ENCODE data around the gene MT1HL1.

The MT1HL1 gene

DNA sequence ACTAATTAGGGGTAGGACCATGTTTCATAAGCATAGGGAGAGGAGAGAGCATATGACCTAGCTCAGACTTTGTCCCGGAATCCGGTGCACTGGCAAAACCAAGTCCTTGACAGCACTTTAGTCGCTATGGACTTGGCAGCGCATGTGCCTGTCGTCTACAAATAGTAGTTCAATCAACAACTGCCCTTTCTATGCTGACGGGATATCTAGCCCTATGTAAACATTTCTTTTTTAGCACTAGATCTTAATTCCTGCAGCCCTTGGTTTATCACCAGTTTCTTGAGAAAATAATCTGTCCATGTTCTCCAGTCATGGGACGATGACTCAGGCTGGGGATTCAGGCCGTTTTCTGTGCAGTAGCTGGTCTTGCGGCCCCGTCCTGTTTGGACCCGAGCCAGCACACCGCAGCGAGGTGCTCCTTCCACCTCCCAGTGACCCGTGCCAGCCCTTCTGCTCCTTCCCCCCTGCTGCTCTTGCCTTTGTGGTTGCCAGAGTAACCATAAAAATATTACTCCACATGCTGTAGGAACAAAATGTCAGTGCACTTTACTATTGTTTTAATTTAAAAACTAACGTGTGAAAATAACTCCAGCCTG is 8.6 kb upstream of the MT1HL1 start:
- no peak overlapping the region for H3K27ac ChIP-seq (replicated peaks)
- TF ChIP-seq, protein P1, sequence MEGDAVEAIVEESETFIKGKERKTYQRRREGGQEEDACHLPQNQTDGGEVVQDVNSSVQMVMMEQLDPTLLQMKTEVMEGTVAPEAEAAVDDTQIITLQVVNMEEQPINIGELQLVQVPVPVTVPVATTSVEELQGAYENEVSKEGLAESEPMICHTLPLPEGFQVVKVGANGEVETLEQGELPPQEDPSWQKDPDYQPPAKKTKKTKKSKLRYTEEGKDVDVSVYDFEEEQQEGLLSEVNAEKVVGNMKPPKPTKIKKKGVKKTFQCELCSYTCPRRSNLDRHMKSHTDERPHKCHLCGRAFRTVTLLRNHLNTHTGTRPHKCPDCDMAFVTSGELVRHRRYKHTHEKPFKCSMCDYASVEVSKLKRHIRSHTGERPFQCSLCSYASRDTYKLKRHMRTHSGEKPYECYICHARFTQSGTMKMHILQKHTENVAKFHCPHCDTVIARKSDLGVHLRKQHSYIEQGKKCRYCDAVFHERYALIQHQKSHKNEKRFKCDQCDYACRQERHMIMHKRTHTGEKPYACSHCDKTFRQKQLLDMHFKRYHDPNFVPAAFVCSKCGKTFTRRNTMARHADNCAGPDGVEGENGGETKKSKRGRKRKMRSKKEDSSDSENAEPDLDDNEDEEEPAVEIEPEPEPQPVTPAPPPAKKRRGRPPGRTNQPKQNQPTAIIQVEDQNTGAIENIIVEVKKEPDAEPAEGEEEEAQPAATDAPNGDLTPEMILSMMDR (IDR thresholded peaks at IDR 0.05; ENCODE audit: insufficient read depth, low read length): no peak
- TF ChIP-seq GABPA (IDR thresholded peaks at IDR 0.05; ENCODE audit: low read depth) (no peak), POLR2AphosphoS5 (IDR thresholded peaks at IDR 0.05; ENCODE audit: low read depth) (no peak), SPI1 (IDR thresholded peaks at IDR 0.05; ENCODE audit: borderline replicate concordance, low read depth) (no peak)
- TF ChIP-seq, protein P2, sequence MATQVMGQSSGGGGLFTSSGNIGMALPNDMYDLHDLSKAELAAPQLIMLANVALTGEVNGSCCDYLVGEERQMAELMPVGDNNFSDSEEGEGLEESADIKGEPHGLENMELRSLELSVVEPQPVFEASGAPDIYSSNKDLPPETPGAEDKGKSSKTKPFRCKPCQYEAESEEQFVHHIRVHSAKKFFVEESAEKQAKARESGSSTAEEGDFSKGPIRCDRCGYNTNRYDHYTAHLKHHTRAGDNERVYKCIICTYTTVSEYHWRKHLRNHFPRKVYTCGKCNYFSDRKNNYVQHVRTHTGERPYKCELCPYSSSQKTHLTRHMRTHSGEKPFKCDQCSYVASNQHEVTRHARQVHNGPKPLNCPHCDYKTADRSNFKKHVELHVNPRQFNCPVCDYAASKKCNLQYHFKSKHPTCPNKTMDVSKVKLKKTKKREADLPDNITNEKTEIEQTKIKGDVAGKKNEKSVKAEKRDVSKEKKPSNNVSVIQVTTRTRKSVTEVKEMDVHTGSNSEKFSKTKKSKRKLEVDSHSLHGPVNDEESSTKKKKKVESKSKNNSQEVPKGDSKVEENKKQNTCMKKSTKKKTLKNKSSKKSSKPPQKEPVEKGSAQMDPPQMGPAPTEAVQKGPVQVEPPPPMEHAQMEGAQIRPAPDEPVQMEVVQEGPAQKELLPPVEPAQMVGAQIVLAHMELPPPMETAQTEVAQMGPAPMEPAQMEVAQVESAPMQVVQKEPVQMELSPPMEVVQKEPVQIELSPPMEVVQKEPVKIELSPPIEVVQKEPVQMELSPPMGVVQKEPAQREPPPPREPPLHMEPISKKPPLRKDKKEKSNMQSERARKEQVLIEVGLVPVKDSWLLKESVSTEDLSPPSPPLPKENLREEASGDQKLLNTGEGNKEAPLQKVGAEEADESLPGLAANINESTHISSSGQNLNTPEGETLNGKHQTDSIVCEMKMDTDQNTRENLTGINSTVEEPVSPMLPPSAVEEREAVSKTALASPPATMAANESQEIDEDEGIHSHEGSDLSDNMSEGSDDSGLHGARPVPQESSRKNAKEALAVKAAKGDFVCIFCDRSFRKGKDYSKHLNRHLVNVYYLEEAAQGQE (IDR thresholded peaks at IDR 0.05; ENCODE audit: insufficient replicate concordance, low read depth): no peak
- no peaks in the 10 kb centered on the region for H3K27me3 ChIP-seq (ENCODE audit: insufficient read depth, poor library complexity, severe bottlenecking)
- H3K4me3 ChIP-seq (replicated peaks; ENCODE audit: insufficient read depth, low read length): no peak overlapping the region
- no peak for DNase-seq (ENCODE audit: low read depth in 1 of 2, low spot score in 1 of 2)

DNA sequence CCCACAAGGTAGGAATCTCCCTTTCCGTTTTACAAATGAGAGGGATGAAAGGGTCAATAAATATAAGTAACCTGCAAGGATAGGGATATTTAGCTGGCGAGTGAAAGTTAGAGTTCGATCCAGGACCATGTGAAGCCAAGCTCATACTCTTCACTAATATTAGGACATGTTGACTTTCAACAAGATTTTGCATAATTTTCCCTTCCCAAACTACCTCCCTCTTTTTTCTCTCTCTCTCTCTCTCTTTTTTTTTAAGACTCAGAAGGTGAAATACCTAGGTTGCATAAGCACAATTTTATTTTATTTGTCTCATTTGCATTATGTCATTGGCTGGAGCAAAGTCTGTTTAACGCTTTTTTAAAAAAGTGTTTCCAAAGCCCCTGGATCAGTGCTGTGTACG is 8.1 kb upstream of the MT1HL1 start:
- Histone ChIP-seq H3K27ac (replicated peaks) (no peak overlapping the region), H3K4me3 (replicated peaks; ENCODE audit: insufficient read depth, low read length) (no peak overlapping the region), H3K27me3 (ENCODE audit: insufficient read depth, poor library complexity, severe bottlenecking) (no peaks in the 10 kb centered on the region)
- TF ChIP-seq SPI1 (IDR thresholded peaks at IDR 0.05; ENCODE audit: borderline replicate concordance, low read depth) (no peak), POLR2AphosphoS5 (IDR thresholded peaks at IDR 0.05; ENCODE audit: low read depth) (no peak), GABPA (IDR thresholded peaks at IDR 0.05; ENCODE audit: low read depth) (no peak)
- TF ChIP-seq, protein P1 (IDR thresholded peaks at IDR 0.05; ENCODE audit: insufficient read depth, low read length): no peak
- DNase-seq (ENCODE audit: low read depth in 1 of 2, low spot score in 1 of 2): no peak

DNA sequence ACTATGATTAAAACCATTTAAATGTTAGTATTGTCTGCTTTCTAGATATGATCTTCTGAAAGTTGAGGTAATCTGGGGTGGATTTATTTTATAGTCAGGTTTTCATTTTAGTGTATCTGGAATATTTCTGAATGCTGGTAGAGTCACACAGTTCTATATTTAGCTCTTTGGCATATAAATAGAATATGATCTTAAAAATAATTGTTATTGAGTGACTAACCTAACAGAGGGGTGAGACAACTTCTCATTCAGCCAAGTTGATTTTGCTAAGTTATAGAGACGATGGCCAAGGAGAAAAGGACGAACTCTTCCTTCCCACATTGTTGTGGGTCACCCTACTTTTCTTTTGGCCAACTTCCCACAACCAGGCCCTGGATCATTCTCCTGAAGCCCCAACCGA is 7.2 kb upstream of the MT1HL1 start:
- TF ChIP-seq, protein P2 (IDR thresholded peaks at IDR 0.05; ENCODE audit: insufficient replicate concordance, low read depth): no peak
- TF ChIP-seq, protein P1 (IDR thresholded peaks at IDR 0.05; ENCODE audit: insufficient read depth, low read length): no peak
- TF ChIP-seq GABPA (IDR thresholded peaks at IDR 0.05; ENCODE audit: low read depth): no peak
- no peak for TF ChIP-seq POLR2AphosphoS5 (IDR thresholded peaks at IDR 0.05; ENCODE audit: low read depth)
- no peak for TF ChIP-seq SPI1 (IDR thresholded peaks at IDR 0.05; ENCODE audit: borderline replicate concordance, low read depth)
- no peaks in the 10 kb centered on the region for H3K27me3 ChIP-seq (ENCODE audit: insufficient read depth, poor library complexity, severe bottlenecking)

DNA sequence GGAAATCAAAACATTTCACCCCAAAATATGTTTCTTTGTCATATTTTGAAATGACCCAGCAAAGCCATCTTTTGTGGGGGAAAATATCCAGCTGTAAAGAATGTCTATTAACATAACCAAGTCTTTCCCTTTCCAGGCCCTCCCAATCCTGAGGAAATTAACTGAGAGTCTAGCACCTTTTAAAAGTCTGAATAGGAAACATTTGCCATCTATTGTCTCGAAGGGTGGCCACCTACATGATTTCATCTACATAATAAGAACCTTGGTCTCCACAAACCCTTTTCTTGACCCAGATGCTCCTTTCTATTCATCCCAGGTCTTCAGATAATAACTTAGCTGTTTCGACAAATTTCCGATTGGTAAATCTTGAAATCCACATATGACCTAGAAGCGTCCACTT is 5.4 kb upstream of the MT1HL1 start:
- TF ChIP-seq, protein P2 (IDR thresholded peaks at IDR 0.05; ENCODE audit: insufficient replicate concordance, low read depth): no peak
- TF ChIP-seq, protein P1 (IDR thresholded peaks at IDR 0.05; ENCODE audit: insufficient read depth, low read length): no peak
- no peak for TF ChIP-seq GABPA (IDR thresholded peaks at IDR 0.05; ENCODE audit: low read depth)
- TF ChIP-seq SPI1 (IDR thresholded peaks at IDR 0.05; ENCODE audit: borderline replicate concordance, low read depth): no peak
- TF ChIP-seq POLR2AphosphoS5 (IDR thresholded peaks at IDR 0.05; ENCODE audit: low read depth): no peak
- no peak overlapping the region for H3K4me3 ChIP-seq (replicated peaks; ENCODE audit: insufficient read depth, low read length)
- DNase-seq (ENCODE audit: low read depth in 1 of 2, low spot score in 1 of 2): no peak
- no peak overlapping the region for H3K27ac ChIP-seq (replicated peaks)
- H3K27me3 ChIP-seq (ENCODE audit: insufficient read depth, poor library complexity, severe bottlenecking): no peaks in the 10 kb centered on the region

More for the DNA sequence above, 7.2 kb upstream of the MT1HL1 start:
- Histone ChIP-seq H3K27ac (replicated peaks) (no peak overlapping the region), H3K4me3 (replicated peaks; ENCODE audit: insufficient read depth, low read length) (no peak overlapping the region)
- DNase-seq (ENCODE audit: low read depth in 1 of 2, low spot score in 1 of 2): no peak
